A549 (cell line): ENCODE measurements around the gene C11orf65. TPM values are rescaled to one million over a fixed set of nuclear protein-coding genes. Genes with fewer than 3 reads are reported as not detected.

Experiments used
- ATAC-seq, 2 experiments: fragments of 200-7000 bp in 1 of 2; fragments of >200 bp in 1 of 2; cut with Nextera tagmentation in 1 of 2; cut with Tn5 transposase in 1 of 2; 3 replicates each; pipeline versions ENCODE4 v1.8.0 to v1.9.1; 2018 to 2020; ENCODE audit warnings: mild to moderate bottlenecking in 1 of 2, moderate library complexity in 1 of 2
- CTCF ChIA-PET: fragments of 300-600 bp; sonication (Branson Sonifier 250); formaldehyde crosslinking; extraction: SDS; loops from one replicate; lab custom pipeline; 2021; ENCODE audit warnings: antibody characterized with exemption, inconsistent platforms; lab: Yijun Ruan, JAX
- POLR2A ChIA-PET: fragments of 350-600 bp; formaldehyde crosslinking; extraction: SDS; loops from one replicate; lab custom pipeline; 2021; ENCODE audit warnings: antibody characterized with exemption, inconsistent platforms; lab: Yijun Ruan, JAX
- DNase-seq, 2 experiments: peaks; one replicate each; pipeline versions ENCODE4 v3.0.0 to v3.0.0-alpha.2; 2011 to 2016; ENCODE audit warnings: low read depth in 1 of 2, low spot score in 1 of 2
- FAIRE-seq: peaks from 2 replicates; lab custom pipeline; 2011; peaks lifted over from hg19 to GRCh38; lab: Jason Lieb, UNC
- H3K27ac ChIP-seq, 2 experiments: fragments of >200 bp; sonication (Bioruptor Twin); formaldehyde crosslinking; 3 replicates each; pipeline ENCODE4 v1.5.1; 2016 to 2017
- H3K4me1 ChIP-seq: fragments of >200 bp; sonication (Bioruptor Twin); formaldehyde crosslinking; 3 replicates; pipeline ENCODE4 v1.6.1; 2016
- H3K4me2 ChIP-seq: fragments of >200 bp; sonication (Bioruptor Twin); formaldehyde crosslinking; 3 replicates; pipeline ENCODE4 v1.6.1; 2016
- H3K4me3 ChIP-seq: fragments of >200 bp; sonication (Bioruptor Twin); formaldehyde crosslinking; 3 replicates; pipeline ENCODE4 v1.5.1; 2016
- H3K9me3 ChIP-seq: fragments of >200 bp; sonication (Bioruptor Twin); formaldehyde crosslinking; 3 replicates; pipeline ENCODE4 v1.6.1; 2016
- CBX2 ChIP-seq: fragments of 200-600 bp; sonication (generic); IDR thresholded peaks from 2 replicates; pipeline ENCODE4 v1.6.1; 2016; ENCODE audit warnings: low read depth, mild to moderate bottlenecking, borderline replicate concordance
- FOSB ChIP-seq: fragments of 250-450 bp; sonication (Bioruptor Pico); IDR thresholded peaks from 2 replicates; pipeline ENCODE4 v1.5.0; 2020; ENCODE audit warnings: mild to moderate bottlenecking, moderate library complexity
- FOSL2 ChIP-seq, 2 experiments: fragments of 450-650 bp in 1 of 2; fragments of >200 bp in 1 of 2; sonication (Bioruptor Twin) in 1 of 2; formaldehyde crosslinking; IDR thresholded peaks; 2 replicates each; pipeline versions ENCODE4 v1.5.0 to v1.6.1; 2016 to 2020; ENCODE audit warnings: mild to moderate bottlenecking in 1 of 2, moderate library complexity in 1 of 2
- GATA3 ChIP-seq: IDR thresholded peaks from 2 replicates; pipeline ENCODE4 v1.6.1; 2012; ENCODE audit warnings: borderline replicate concordance
- HEYL ChIP-seq: fragments of 250-450 bp; sonication (Bioruptor Pico); IDR thresholded peaks from 2 replicates; pipeline ENCODE4 v1.8.0; 2021; ENCODE audit warnings: mild to moderate bottlenecking, moderate library complexity
- HOXB5 ChIP-seq: fragments of 250-450 bp; sonication (Bioruptor Pico); IDR thresholded peaks from 2 replicates; pipeline ENCODE4 v1.5.0; 2020; ENCODE audit warnings: mild to moderate bottlenecking, moderate library complexity
- JUN ChIP-seq, 2 experiments: fragments of >200 bp; sonication (Bioruptor Twin); formaldehyde crosslinking; IDR thresholded peaks; 2 replicates in 1 of 2; 3 replicates in 1 of 2; pipeline ENCODE4 v1.6.1; 2016 to 2017
- KDM1A ChIP-seq: fragments of 200-600 bp; sonication (generic); IDR thresholded peaks from 2 replicates; pipeline ENCODE4 v1.6.1; 2016; ENCODE audit warnings: low read depth, mild to moderate bottlenecking
- KDM5A ChIP-seq: fragments of 200-600 bp; sonication (generic); IDR thresholded peaks from 2 replicates; pipeline ENCODE4 v1.6.1; 2016; ENCODE audit warnings: antibody characterized with exemption, mild to moderate bottlenecking
- MAFK ChIP-seq: fragments of 450-650 bp; IDR thresholded peaks from 2 replicates; pipeline ENCODE4 v1.6.1; 2014; ENCODE audit not compliant: partially characterized antibody
- MAX ChIP-seq: IDR thresholded peaks from 2 replicates; pipeline ENCODE4 v1.6.1; 2012
- MYC ChIP-seq: IDR thresholded peaks from 2 replicates; pipeline ENCODE4 v1.6.1; 2012; ENCODE audit warnings: mild to moderate bottlenecking, inconsistent platforms, low read length, improper control_type of control experiment, borderline replicate concordance
- NR3C1 ChIP-seq: fragments of >200 bp; sonication (Bioruptor Twin); formaldehyde crosslinking; IDR thresholded peaks from 3 replicates; pipeline ENCODE4 v1.6.1; 2017
- PHF8 ChIP-seq: fragments of 200-600 bp; sonication (generic); IDR thresholded peaks from 2 replicates; pipeline ENCODE4 v1.6.1; 2016; ENCODE audit warnings: low read depth, mild to moderate bottlenecking, antibody characterized with exemption, moderate library complexity, borderline replicate concordance
- POLR2A ChIP-seq: IDR thresholded peaks from 2 replicates; pipeline ENCODE4 v1.6.1; 2012; ENCODE audit warnings: mild to moderate bottlenecking, low read length
- RAD21 ChIP-seq, 2 experiments: fragments of >200 bp in 1 of 2; sonication (Bioruptor Twin) in 1 of 2; formaldehyde crosslinking in 1 of 2; IDR thresholded peaks in 1 of 2; conservative IDR thresholded peaks in 1 of 2; 2 replicates in 1 of 2; 3 replicates in 1 of 2; pipeline ENCODE4 v1.6.1; 2012 to 2018; ENCODE audit warnings: inconsistent platforms in 1 of 2
- SMC3 ChIP-seq: fragments of >200 bp; sonication (Bioruptor Twin); formaldehyde crosslinking; IDR thresholded peaks from 3 replicates; pipeline ENCODE4 v1.6.1; 2018; ENCODE audit warnings: inconsistent platforms
- TP53 ChIP-seq: fragments of 250-450 bp; sonication (Bioruptor Pico); IDR thresholded peaks from 2 replicates; pipeline ENCODE4 v1.5.0; 2021; ENCODE audit warnings: mild to moderate bottlenecking, moderate library complexity
- USF2 ChIP-seq: fragments of 450-650 bp; IDR thresholded peaks from 2 replicates; pipeline ENCODE4 v1.6.1; 2014; ENCODE audit warnings: antibody characterized with exemption
- ZC3H11A ChIP-seq: fragments of 450-650 bp; IDR thresholded peaks from 2 replicates; pipeline ENCODE4 v1.6.1; 2014; ENCODE audit warnings: antibody characterized with exemption, mild to moderate bottlenecking
- WGBS: methylation state at CpG from one replicate; pipeline ENCODE4 v1.1.6; 2017; ENCODE audit errors: missing lambda C conversion rate; 5-methylcytosine and 5-hydroxymethylcytosine counted together
- polyA plus RNA-seq, 4 experiments: library from polyadenylated mRNA; depleted of rRNA in 3 of 4; stranded (reverse); fragments of >200 nt; fragmentation: RNase III in 1 of 4; extraction: RNeasy Plus Mini Kit Qiagen cat#74134 plus additional on column Dnase treatment in 1 of 4; gene quantifications; 2 replicates in 3 of 4; 3 replicates in 1 of 4; pipeline ENCODE4 v1.2.3, GENCODE V29; 2011 to 2017
- TF ChIP-seq, protein P1 (sequence below): IDR thresholded peaks from 2 replicates; pipeline ENCODE4 v1.6.1; 2012; ENCODE audit warnings: low read depth, borderline replicate concordance
- TF ChIP-seq, protein P2 (sequence below): fragments of >200 bp; sonication (Bioruptor Twin); formaldehyde crosslinking; IDR thresholded peaks from 2 replicates; pipeline ENCODE4 v1.6.1; 2016
- TF ChIP-seq, protein P3 (sequence below): fragments of 250-450 bp; sonication (Bioruptor Pico); IDR thresholded peaks from 2 replicates; pipeline ENCODE4 v1.5.0; 2020; ENCODE audit warnings: low read depth, mild to moderate bottlenecking, moderate library complexity

The C11orf65 gene
- polyA plus RNA-seq, 2 of the 4 experiments (the other 2 are of a cell fraction), result 0.19 to 0.72 TPM

DNA sequence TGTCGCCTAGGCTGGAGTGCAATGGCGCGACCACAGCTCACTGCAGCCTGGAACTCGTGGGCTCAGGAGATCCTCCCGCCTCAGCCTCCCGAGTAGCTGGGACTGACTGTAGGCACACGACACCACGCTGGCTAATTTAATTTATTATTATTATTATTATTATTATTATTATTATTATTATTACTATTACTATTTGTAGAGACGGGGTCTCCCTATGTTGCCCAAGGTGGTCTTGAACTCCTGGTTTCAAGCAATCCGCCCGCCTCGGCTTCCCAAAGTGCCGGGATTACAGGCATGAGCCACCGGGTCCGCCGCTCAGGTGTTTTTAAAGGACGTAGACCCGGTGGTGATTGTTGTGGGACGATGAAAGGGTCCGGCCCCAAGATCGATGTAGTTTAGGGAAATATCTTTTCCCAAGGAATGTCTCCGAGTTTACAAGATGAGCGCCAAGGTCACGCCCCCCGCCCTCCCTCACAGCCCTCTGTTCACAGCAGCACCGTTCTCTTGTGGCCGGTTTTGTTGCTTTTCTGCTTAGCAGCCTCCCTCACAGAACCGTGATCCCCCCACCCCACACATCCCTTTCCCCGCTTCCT, 31.6 kb upstream of the C11orf65 start:
- H3K4me2 ChIP-seq, result peak overlapping the region; percentile 76
- WGBS, result 94% methylated on average over 29 of the region's 29 CpGs
- peak overlapping the region; percentile 88 to 95; a peak in 5 of 6 replicates for H3K27ac ChIP-seq
- no peak for ATAC-seq
- FAIRE-seq, result no peak
- CTCF ChIA-PET, result interaction anchor here (0.5 kb wide), 1 partner anchor 95 kb away, joined by 4 read pairs; no protein-coding TSS in a partner anchor
- no peak for DNase-seq
- TF ChIP-seq POLR2A, result no peak
- no peak for TF ChIP-seq CBX2
- no peak for TF ChIP-seq GATA3
- no peak for TF ChIP-seq ZC3H11A
- TF ChIP-seq USF2, result no peak
- no peak for TF ChIP-seq MYC
- no peak for TF ChIP-seq HEYL (CRISPR knock-in tag)
- TF ChIP-seq FOSL2 (IDR thresholded peaks at IDR 0.05), result no peak
- no peak for TF ChIP-seq FOSL2 (CRISPR knock-in tag; IDR thresholded peaks at IDR 0.05)
- TF ChIP-seq, protein P1, sequence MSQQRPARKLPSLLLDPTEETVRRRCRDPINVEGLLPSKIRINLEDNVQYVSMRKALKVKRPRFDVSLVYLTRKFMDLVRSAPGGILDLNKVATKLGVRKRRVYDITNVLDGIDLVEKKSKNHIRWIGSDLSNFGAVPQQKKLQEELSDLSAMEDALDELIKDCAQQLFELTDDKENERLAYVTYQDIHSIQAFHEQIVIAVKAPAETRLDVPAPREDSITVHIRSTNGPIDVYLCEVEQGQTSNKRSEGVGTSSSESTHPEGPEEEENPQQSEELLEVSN, result no peak
- TF ChIP-seq KDM1A, result no peak
- no peak for TF ChIP-seq RAD21 (conservative IDR thresholded peaks at IDR 0.05 in 1 of 2, IDR thresholded peaks at IDR 0.05 in 1 of 2)
- TF ChIP-seq MAX, result no peak
- no peak for TF ChIP-seq HOXB5 (CRISPR knock-in tag)
- TF ChIP-seq, protein P2, sequence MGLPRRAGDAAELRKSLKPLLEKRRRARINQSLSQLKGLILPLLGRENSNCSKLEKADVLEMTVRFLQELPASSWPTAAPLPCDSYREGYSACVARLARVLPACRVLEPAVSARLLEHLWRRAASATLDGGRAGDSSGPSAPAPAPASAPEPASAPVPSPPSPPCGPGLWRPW, result no peak
- no peak for TF ChIP-seq NR3C1
- TF ChIP-seq, protein P3, sequence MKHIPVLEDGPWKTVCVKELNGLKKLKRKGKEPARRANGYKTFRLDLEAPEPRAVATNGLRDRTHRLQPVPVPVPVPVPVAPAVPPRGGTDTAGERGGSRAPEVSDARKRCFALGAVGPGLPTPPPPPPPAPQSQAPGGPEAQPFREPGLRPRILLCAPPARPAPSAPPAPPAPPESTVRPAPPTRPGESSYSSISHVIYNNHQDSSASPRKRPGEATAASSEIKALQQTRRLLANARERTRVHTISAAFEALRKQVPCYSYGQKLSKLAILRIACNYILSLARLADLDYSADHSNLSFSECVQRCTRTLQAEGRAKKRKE (CRISPR knock-in tag), result no peak
- no peak for TF ChIP-seq PHF8
- TF ChIP-seq FOSB (CRISPR knock-in tag), result no peak
- TF ChIP-seq KDM5A, result no peak
- TF ChIP-seq, all 56 proteins: peak for 0
- Histone ChIP-seq H3K4me1 (no peaks in the 10 kb centered on the region), H3K9me3 (no peaks in the 10 kb centered on the region), H3K4me3 (peak overlapping the region; percentile 75)
- POLR2A ChIA-PET, result interaction anchor here (1.7 kb wide), 1 partner anchor 166 kb away, joined by 4 read pairs; the partner anchor contains the start of gene DDX10

GRCh38 chr11:108498046-108498815, 30.9 kb upstream of the C11orf65 start, which contains the start of gene POGLUT3:
TSS of gene POGLUT3 (minus strand) at chr11:108498384. CDS start at chr11:108498366, 18 bp downstream.
- peak within 1 kb of the TSS; percentile 88 to 95 for H3K27ac ChIP-seq
- ATAC-seq (peak; percentile 80 to 82), DNase-seq (peak; percentile 29 to 35), FAIRE-seq (no peak)
- peak within 1 kb of the TSS; percentile 76 for H3K4me2 ChIP-seq
- ChIA-PET CTCF (interaction anchor here (0.5 to 0.8 kb wide), 2 partner anchors 96 to 147 kb away, joined by 4 read pairs; no protein-coding TSS in a partner anchor), POLR2A (interaction anchor here (1.7 kb wide), 1 partner anchor 167 kb away, joined by 4 read pairs; the partner anchor contains the start of gene DDX10)
- TF ChIP-seq JUN (IDR thresholded peaks at IDR 0.05) (peak in 1 of 2 experiments; percentile 22; a peak in 1 of 5 replicates), POLR2A (peak; percentile 29; the same call in 1 of the 2 replicates), MAX (peak; percentile 50; the same call in 1 of the 2 replicates), MAFK (no peak), PHF8 (0 out of 2 replicates have a peak, but pooled peaks have one; percentile 13), SMC3 (no peak), TP53 (CRISPR knock-in tag) (peak; percentile 38; the same call in 1 of the 2 replicates)
- TF ChIP-seq, protein P1, result peak; percentile 88
- peak within 1 kb of the TSS; percentile 75 for H3K4me3 ChIP-seq
- no peaks in the 10 kb centered on the region for H3K4me1 ChIP-seq
- H3K9me3 ChIP-seq, result no peaks in the 10 kb centered on the region
- WGBS, result 3% methylated on average over 29 of the region's 84 CpGs
